Activated naive CD4-positive, alpha-beta T cell treated with anti-CD3 and anti-CD28 coated beads for 36 hours (primary cell): ENCODE results near the gene C17orf113. TPM values are rescaled to one million over a fixed set of nuclear protein-coding genes. Genes with fewer than 3 reads are reported as not detected.
A peak's percentile ranks its signal among the peaks of the same experiment; 100 is the strongest.

Experiments used
- CTCF ChIA-PET: fragments of 350-600 bp; sonication (Branson Sonifier 250); formaldehyde crosslinking; loops from one replicate; lab custom pipeline; 2021; ENCODE audit warnings: antibody characterized with exemption; lab: Charles Lee
- DNase-seq: peaks from one replicate; pipeline ENCODE4 v3.0.0-alpha.2; 2020
- H3K27ac Mint-ChIP-seq: one replicate; pipeline ENCODE4 v1.8.0; 2021; ENCODE audit warnings: mild to moderate bottlenecking, mixed read lengths
- H3K27me3 Mint-ChIP-seq: one replicate; pipeline ENCODE4 v1.8.0; 2021; ENCODE audit warnings: low read depth, mixed read lengths
- H3K36me3 Mint-ChIP-seq: one replicate; pipeline ENCODE4 v1.8.0; 2021; ENCODE audit warnings: low read depth, mixed read lengths
- H3K4me1 Mint-ChIP-seq: one replicate; pipeline ENCODE4 v1.8.0; 2021; ENCODE audit warnings: low read depth, mixed read lengths
- H3K4me3 Mint-ChIP-seq: one replicate; pipeline ENCODE4 v1.8.0; 2021; ENCODE audit warnings: mild to moderate bottlenecking, moderate library complexity, mixed read lengths
- H3K9me3 Mint-ChIP-seq: one replicate; pipeline ENCODE4 v1.8.0; 2021; ENCODE audit warnings: mixed read lengths
- intact Hi-C: fragments of 100-400 bp; cut with micrococcal nuclease; formaldehyde crosslinking; loops from one replicate; pipeline ENCODE4 v1.15.1; 2023
- total RNA-seq, 2 experiments: library from RNA; stranded (reverse); gene quantifications; one replicate each; pipeline ENCODE4 v1.2.3, GENCODE V29; 2021

C17orf113 gene
- total RNA-seq, 2 experiments from 2014 or later, result 0.20 to 0.31 TPM

DNA sequence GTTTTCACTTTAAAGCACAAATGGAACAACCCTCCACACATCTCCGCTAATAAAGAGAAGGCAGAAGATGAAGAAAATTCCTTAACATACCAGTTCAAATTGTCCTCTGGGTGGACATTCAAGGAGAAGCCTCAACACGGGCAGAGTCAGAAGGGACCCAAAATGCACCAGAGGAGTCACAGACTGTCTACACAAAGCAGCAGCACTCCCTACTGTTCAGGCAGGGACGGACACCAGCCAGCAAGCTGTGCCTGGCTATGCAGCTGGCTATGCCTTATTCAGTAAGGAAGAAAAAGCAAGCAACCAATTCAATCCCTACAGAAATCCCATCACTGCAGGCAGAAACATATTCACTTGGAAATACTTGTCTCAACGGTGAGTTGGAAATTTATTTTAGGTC lies 41.2 kb downstream of the C17orf113 start:
- Mint-ChIP-seq H3K4me1 (peaks cover 59% of the 10 kb centered on the region), H3K27me3 (no peaks in the 10 kb centered on the region), H3K27ac (peak overlapping the region; percentile 66), H3K9me3 (no peaks in the 10 kb centered on the region), H3K36me3 (peaks cover 10% of the 10 kb centered on the region), H3K4me3 (no peak overlapping the region)
- intact Hi-C loops, result no loop called here
- DNase-seq, result peak; percentile 25
- CTCF ChIA-PET, result interaction anchor here (1.1 kb wide), 1 partner anchor 46 kb away, joined by 3 read pairs; no protein-coding TSS in a partner anchor

- H3K9me3 Mint-ChIP-seq, result no peaks in the 10 kb centered on the region
- H3K4me1 Mint-ChIP-seq, result peaks cover 40% of the 10 kb centered on the region
- CTCF ChIA-PET, result interaction anchor here (0.8 to 2.3 kb wide), 4 partner anchors 12 to 42 kb away, joined by 3 to 11 read pairs (median 6); partner anchors contain the start of genes DNAJC7 and NKIRAS2
- H3K36me3 Mint-ChIP-seq, result peaks cover 13% of the 10 kb centered on the region
- H3K4me3 Mint-ChIP-seq, result no peak overlapping the region
- H3K27ac Mint-ChIP-seq, result no peak overlapping the region
- no peaks in the 10 kb centered on the region for H3K27me3 Mint-ChIP-seq
- intact Hi-C loops, result no loop called here
- DNase-seq, result no peak
Observed at GRCh38 chr17:42005166-42005565, 45.2 kb downstream of the C17orf113 start.

DNA sequence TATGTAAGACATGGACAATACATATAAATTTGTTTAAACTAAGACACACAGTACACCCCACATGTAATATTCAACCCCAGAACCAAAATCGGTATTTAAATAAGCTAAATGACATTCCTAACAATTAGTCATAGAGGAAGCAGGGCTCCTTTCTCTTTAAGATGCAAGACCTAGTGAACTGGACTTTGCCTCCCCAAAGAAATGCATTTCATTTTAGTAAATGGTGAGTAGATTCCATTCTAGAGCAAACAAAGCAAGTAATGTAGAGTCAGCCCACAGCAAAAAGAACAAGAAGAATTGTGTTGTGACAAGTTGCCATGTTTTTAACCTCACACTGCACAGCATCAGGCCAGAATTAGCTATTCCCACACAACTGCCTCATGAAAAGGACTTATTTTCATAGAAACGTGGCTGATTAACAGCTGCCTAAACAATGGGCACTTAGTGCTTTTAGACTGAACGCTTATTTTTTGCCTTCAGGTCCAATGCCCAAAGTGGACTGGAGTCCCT lies 47.6 kb downstream of the C17orf113 start:
- DNase-seq, result no peak
- H3K4me1 Mint-ChIP-seq, result peaks cover 28% of the 10 kb centered on the region
- no peaks in the 10 kb centered on the region for H3K27me3 Mint-ChIP-seq
- H3K27ac Mint-ChIP-seq, result no peak overlapping the region
- H3K4me3 Mint-ChIP-seq, result no peak overlapping the region
- CTCF ChIA-PET, result interaction anchor here (0.6 to 1.2 kb wide), 3 partner anchors 11 to 74 kb away, joined by 3 read pairs; partner anchors contain the start of gene NKIRAS2
- H3K9me3 Mint-ChIP-seq, result no peaks in the 10 kb centered on the region
- intact Hi-C loops, result no loop called here
- peaks cover 13% of the 10 kb centered on the region for H3K36me3 Mint-ChIP-seq

GRCh38 chr17:42002175-42002791 lies 48.1 kb downstream of the C17orf113 start:
- intact Hi-C loops, result no loop called here
- peaks cover 15% of the 10 kb centered on the region for H3K36me3 Mint-ChIP-seq
- DNase-seq, result no peak
- H3K9me3 Mint-ChIP-seq, result no peaks in the 10 kb centered on the region
- H3K4me3 Mint-ChIP-seq, result no peak overlapping the region
- H3K27me3 Mint-ChIP-seq, result no peaks in the 10 kb centered on the region
- H3K27ac Mint-ChIP-seq, result no peak overlapping the region
- CTCF ChIA-PET, result interaction anchor here (0.6 to 1.2 kb wide), 3 partner anchors 10 to 74 kb away, joined by 3 read pairs; partner anchors contain the start of gene NKIRAS2
- peaks cover 28% of the 10 kb centered on the region for H3K4me1 Mint-ChIP-seq

GRCh38 chr17:42001729-42002128 lies 48.7 kb downstream of the C17orf113 start:
- intact Hi-C loops, result no loop called here
- CTCF ChIA-PET, result no interaction called here
- Mint-ChIP-seq H3K27ac (no peak overlapping the region), H3K9me3 (no peaks in the 10 kb centered on the region), H3K4me1 (peaks cover 29% of the 10 kb centered on the region), H3K27me3 (no peaks in the 10 kb centered on the region), H3K4me3 (no peak overlapping the region), H3K36me3 (peaks cover 16% of the 10 kb centered on the region)
- no peak for DNase-seq

GRCh38 chr17:42000413-42001133 lies 49.8 kb downstream of the C17orf113 start:
- peaks cover 34% of the 10 kb centered on the region for H3K4me1 Mint-ChIP-seq
- DNase-seq, result no peak
- H3K9me3 Mint-ChIP-seq, result no peaks in the 10 kb centered on the region
- no peaks in the 10 kb centered on the region for H3K27me3 Mint-ChIP-seq
- intact Hi-C loops, result no loop called here
- peaks cover 24% of the 10 kb centered on the region for H3K36me3 Mint-ChIP-seq
- CTCF ChIA-PET, result interaction anchor here (0.8 kb wide), 1 partner anchor 38 kb away, joined by 3 read pairs; no protein-coding TSS in a partner anchor
- H3K4me3 Mint-ChIP-seq, result no peak overlapping the region
- H3K27ac Mint-ChIP-seq, result peak overlapping the region; percentile 56

DNA sequence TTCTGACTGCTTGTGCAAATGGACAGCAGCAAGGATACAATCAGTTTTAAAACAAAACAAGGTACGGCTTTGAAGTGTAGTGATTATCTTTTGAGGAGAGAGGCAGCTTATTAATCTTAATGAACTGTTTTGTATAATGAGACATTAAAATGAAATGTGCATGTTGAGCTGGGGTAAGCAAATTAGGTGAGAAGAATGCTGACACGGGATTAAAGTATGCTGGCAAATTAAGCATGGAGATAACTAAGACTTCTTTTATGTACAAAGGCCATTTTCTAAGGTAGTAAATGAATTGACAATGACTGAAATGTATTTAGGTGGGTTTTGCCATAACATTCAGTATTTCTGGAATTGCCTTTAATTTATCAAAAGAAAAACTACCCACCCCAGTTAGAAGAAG lies 51.9 kb downstream of the C17orf113 start:
- CTCF ChIA-PET, result interaction anchor here (0.6 kb wide), 1 partner anchor 13 kb away, joined by 3 read pairs; no protein-coding TSS in a partner anchor
- H3K36me3 Mint-ChIP-seq, result peaks cover 32% of the 10 kb centered on the region
- H3K27ac Mint-ChIP-seq, result no peak overlapping the region

DNA sequence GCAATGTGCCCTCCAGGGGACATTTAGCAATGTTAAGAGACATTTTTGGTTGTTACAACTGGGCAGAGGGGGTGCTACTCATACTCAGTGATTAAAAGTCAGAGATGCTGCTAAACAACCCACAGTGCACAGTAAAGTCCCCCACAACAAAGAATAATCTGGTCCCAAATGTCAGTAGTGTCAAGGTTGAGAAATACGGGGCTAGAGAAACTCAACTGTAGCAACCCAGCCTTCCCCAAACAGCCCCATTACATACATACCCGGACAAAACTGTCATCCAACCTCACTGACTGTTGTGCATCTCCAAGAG lies 53.6 kb downstream of the C17orf113 start:
- H3K27ac Mint-ChIP-seq, result peak overlapping the region; percentile 2

More for the DNA sequence above, 51.9 kb downstream of the C17orf113 start:
- no peaks in the 10 kb centered on the region for H3K9me3 Mint-ChIP-seq
- peaks cover 19% of the 10 kb centered on the region for H3K4me1 Mint-ChIP-seq
- H3K4me3 Mint-ChIP-seq, result no peak overlapping the region
- intact Hi-C loops, result no loop called here
- H3K27me3 Mint-ChIP-seq, result no peaks in the 10 kb centered on the region
- no peak for DNase-seq

DNA sequence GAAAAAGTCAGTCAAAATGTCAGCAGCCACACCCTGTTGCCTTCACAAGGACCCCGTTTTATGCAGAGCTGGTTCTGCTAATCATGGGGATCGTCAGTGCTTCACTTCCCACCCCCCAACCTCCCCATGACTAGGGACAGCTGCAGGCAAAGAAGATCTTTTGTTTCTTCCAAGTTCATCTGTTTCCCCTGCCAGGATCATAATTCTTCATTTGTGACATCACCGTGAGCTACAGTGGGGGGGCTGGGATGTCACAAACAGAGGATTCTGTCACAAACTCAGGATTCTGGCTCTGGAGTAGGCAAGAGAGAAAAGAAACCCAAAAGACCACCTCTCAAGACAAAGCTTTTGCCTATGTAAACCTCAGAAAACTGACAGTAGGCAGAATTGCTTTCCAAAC lies 57.8 kb downstream of the C17orf113 start:
- Mint-ChIP-seq H3K4me3 (no peak overlapping the region), H3K36me3 (peaks cover 42% of the 10 kb centered on the region), H3K27ac (peak overlapping the region; percentile 56), H3K9me3 (no peaks in the 10 kb centered on the region), H3K27me3 (no peaks in the 10 kb centered on the region), H3K4me1 (peaks cover 19% of the 10 kb centered on the region)
- CTCF ChIA-PET, result interaction anchor here (1.1 kb wide), 1 partner anchor 28 kb away, joined by 3 read pairs; the partner anchor contains the start of gene NKIRAS2
- intact Hi-C loops, result no loop called here
- DNase-seq, result no peak

More for the DNA sequence above, 53.6 kb downstream of the C17orf113 start:
- CTCF ChIA-PET, result no interaction called here
- peaks cover 10% of the 10 kb centered on the region for H3K4me1 Mint-ChIP-seq
- DNase-seq, result no peak
- intact Hi-C loops, result no loop called here
- peaks cover 39% of the 10 kb centered on the region for H3K36me3 Mint-ChIP-seq
- H3K4me3 Mint-ChIP-seq, result no peak overlapping the region
- H3K27me3 Mint-ChIP-seq, result no peaks in the 10 kb centered on the region
- no peaks in the 10 kb centered on the region for H3K9me3 Mint-ChIP-seq

- peak overlapping the region; percentile 18 for H3K27ac Mint-ChIP-seq
- DNase-seq, result no peak
- CTCF ChIA-PET, result no interaction called here
- peaks cover 17% of the 10 kb centered on the region for H3K4me1 Mint-ChIP-seq
- H3K9me3 Mint-ChIP-seq, result no peaks in the 10 kb centered on the region
- H3K36me3 Mint-ChIP-seq, result peaks cover 41% of the 10 kb centered on the region
- H3K4me3 Mint-ChIP-seq, result no peak overlapping the region
- no peaks in the 10 kb centered on the region for H3K27me3 Mint-ChIP-seq
- intact Hi-C loops, result no loop called here
Observed at GRCh38 chr17:41989702-41990419, 60.5 kb downstream of the C17orf113 start.

GRCh38 chr17:41988418-41988817 lies 62.0 kb downstream of the C17orf113 start:
- intact Hi-C loops, result no loop called here
- H3K36me3 Mint-ChIP-seq, result peaks cover 39% of the 10 kb centered on the region
- H3K4me3 Mint-ChIP-seq, result no peak overlapping the region
- DNase-seq, result no peak
- H3K27ac Mint-ChIP-seq, result peak overlapping the region; percentile 63
- no peaks in the 10 kb centered on the region for H3K27me3 Mint-ChIP-seq
- CTCF ChIA-PET, result interaction anchor here (1.1 kb wide), 1 partner anchor 11 kb away, joined by 3 read pairs; no protein-coding TSS in a partner anchor
- H3K9me3 Mint-ChIP-seq, result no peaks in the 10 kb centered on the region
- peaks cover 17% of the 10 kb centered on the region for H3K4me1 Mint-ChIP-seq
